ENCODE results near the gene SBF2.

The SBF2 gene

DNA sequence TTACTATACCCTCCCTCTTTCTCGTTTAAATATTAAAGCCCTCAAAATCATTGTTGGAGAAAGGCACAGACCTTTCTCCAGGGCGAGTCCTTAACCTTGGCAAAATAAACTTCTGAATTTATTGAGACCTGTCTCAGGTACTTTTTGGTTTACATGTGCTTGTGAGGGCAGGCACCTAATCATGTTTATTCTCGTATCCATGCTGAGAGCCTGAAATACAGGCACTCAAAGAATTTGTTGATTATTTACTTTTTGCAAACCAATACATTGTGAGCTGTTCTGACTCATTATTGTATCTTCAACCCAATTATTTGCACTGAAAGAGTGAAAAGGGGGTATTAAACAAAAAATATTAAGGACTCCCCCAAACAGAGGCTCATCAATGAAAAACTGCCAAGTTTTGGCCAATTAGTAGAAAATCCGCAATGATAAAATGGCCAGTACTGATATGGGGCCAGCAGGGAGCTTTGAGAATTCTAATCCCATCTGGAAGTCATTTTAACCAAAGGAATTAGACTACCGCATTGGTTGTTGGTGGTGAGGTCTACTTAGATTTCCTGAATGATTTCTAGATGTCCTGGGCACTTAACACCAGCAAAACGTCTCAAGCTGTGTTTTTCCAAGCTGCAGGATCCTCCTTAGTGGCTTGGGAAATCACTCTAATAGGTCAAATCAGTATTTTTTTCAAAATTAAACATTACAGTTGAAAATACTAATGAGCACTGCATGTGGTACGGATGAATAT lies 472.8 kb downstream of the SBF2 start:
- no peak overlapping the region for H3K4me3 ChIP-seq (ENCODE audit: low read depth, low read length)
- TF ChIP-seq, protein P1, sequence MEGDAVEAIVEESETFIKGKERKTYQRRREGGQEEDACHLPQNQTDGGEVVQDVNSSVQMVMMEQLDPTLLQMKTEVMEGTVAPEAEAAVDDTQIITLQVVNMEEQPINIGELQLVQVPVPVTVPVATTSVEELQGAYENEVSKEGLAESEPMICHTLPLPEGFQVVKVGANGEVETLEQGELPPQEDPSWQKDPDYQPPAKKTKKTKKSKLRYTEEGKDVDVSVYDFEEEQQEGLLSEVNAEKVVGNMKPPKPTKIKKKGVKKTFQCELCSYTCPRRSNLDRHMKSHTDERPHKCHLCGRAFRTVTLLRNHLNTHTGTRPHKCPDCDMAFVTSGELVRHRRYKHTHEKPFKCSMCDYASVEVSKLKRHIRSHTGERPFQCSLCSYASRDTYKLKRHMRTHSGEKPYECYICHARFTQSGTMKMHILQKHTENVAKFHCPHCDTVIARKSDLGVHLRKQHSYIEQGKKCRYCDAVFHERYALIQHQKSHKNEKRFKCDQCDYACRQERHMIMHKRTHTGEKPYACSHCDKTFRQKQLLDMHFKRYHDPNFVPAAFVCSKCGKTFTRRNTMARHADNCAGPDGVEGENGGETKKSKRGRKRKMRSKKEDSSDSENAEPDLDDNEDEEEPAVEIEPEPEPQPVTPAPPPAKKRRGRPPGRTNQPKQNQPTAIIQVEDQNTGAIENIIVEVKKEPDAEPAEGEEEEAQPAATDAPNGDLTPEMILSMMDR (conservative IDR thresholded peaks at IDR 0.05; ENCODE audit: low read depth, low read length) = no peak
- peak; percentile 44 for DNase-seq (ENCODE audit: low read depth)

DNA sequence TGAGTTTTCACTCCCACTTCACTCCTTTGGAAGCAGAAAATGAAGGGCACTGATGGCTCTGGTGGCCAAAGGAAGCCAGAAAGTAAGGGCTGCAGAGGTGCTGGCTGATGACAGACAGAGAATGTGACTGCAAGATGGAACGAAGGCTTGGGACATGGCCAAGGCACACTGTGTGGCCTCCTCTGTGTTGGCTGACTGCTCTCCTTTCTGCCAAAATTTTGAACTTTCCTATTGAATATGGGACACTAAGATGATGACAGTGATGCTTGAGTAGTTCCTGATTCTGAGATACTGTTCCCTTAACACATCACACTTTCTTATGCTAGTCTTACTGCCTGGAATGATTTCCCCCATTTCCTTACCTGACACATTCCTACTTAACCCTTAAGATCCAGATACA lies 473.8 kb downstream of the SBF2 start:
- no peak overlapping the region for H3K4me3 ChIP-seq (ENCODE audit: low read depth, low read length)
- TF ChIP-seq, protein P1 (conservative IDR thresholded peaks at IDR 0.05; ENCODE audit: low read depth, low read length) = no peak
- no peak for DNase-seq (ENCODE audit: low read depth)

DNA sequence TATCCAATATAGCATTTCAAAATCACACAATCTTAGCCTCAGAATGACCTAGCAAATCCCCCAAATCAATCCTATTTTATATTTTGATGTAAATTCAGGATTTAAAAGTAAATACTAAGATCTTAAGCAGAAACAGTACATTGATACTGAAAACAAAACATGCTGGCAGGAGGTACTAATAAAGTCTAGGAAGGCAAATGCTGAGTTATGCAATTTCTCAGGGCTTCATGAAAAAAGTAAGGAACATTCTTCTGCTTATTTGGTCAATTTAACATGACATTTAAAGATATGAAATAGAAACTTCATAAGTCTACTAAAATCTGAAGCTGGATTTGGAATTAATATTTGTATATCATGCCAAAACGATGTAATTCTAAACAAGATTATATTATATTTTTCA lies 476.8 kb downstream of the SBF2 start:
- no peak overlapping the region for H3K4me3 ChIP-seq (ENCODE audit: low read depth, low read length)
- peak; percentile 54 for DNase-seq (ENCODE audit: low read depth)
- TF ChIP-seq, protein P1 (conservative IDR thresholded peaks at IDR 0.05; ENCODE audit: low read depth, low read length) = no peak

DNA sequence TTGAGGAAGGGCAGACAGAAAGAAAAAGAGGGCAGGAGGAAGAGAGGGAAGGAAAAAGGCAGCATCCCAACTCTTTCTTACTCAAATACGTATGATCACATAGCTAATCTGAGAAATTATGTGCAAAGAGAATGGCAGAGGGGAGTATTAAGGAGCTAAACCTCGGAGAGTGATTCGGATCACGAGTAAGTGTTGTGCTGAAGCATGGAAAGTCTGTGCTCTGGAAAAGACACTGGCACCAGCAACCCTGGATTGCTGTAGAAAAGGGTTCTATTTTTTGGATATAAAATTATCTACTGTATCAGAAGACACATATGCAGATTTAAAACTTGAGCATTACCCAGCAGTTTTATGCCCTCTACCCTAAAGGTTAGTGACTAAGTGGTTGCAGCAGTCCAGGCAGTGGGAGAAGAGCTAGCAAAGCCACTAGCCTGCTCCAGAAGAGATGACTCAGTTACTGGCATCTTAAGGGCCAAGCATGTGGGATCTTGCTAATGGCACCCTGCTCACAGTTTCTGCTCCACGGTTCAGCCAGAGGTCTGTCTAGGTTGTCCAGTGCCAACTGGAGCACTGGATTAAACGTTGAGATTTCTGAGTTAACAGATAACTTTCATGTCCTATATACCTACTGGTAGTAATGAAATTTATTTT lies 478.4 kb downstream of the SBF2 start:
- H3K4me3 ChIP-seq (ENCODE audit: low read depth, low read length) = no peak overlapping the region
- TF ChIP-seq, protein P1 (conservative IDR thresholded peaks at IDR 0.05; ENCODE audit: low read depth, low read length) = no peak
- DNase-seq (ENCODE audit: low read depth) = peak; percentile 81

DNA sequence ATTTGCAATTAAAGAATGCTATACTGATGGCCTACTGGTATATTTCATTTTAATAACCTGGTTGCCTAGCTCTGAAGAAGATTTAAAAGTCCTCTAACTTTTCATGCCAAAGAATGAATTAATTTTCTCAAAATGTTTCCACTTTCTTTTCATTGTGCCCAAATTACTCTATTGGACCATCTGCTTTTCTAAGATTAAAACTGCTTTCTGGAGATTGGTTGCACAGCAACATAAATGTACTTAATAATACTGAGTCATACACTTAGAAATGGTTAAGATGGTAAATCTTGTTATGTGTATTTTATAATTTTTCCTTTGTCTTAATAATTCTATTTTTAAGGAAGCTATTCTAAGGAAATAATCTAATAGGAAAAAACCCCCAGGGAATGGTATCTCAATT lies 479.9 kb downstream of the SBF2 start:
- TF ChIP-seq, protein P1 (conservative IDR thresholded peaks at IDR 0.05; ENCODE audit: low read depth, low read length) = no peak
- H3K4me3 ChIP-seq (ENCODE audit: low read depth, low read length) = no peak overlapping the region
- DNase-seq (ENCODE audit: low read depth) = no peak

DNA sequence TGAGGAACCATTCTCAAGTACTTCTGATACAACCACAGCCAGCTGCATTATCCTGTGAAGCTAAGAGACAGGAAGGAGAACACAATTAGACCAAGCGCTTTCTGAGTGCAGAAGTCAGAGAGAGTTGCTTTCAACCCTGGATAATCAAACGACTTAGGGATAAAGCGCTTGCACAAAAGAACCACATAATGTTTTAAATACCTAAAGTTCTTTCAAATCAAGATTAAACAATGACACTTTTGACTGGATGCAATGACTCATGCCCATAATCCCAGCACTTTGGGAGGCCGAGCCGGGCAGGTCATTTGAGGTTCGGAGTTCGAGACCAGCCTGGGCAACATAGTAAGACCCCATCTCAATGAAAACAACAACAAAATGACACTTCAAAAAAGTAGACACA lies 485.1 kb downstream of the SBF2 start:
- H3K4me3 ChIP-seq (ENCODE audit: low read depth, low read length) = no peak overlapping the region
- DNase-seq (ENCODE audit: low read depth) = peak; percentile 60
- TF ChIP-seq, protein P1 (conservative IDR thresholded peaks at IDR 0.05; ENCODE audit: low read depth, low read length) = no peak
